Right lobe of liver (tissue), 6 donors: ENCODE measurements around the gene HNRNPA0. TPM values are rescaled to one million over a fixed set of nuclear protein-coding genes. Genes with fewer than 3 reads are reported as not detected.

ENCODE experiments used
- ATAC-seq, 4 donors: fragments of 200-7000 bp; cut with Tn5 transposase; one replicate each; pipeline ENCODE4 v1.9.1; 2020; ENCODE audit warnings: mild to moderate bottlenecking in 4 of 4, moderate library complexity in 4 of 4
- DNase-seq, 3 donors: peaks; one replicate each; pipeline ENCODE4 v3.0.0-alpha.2; 2020
- H3K27ac ChIP-seq, 3 donors: fragments of 200-600 bp; one replicate each; pipeline ENCODE4 v1.8.0; 2022
- H3K27me3 ChIP-seq, 2 donors: fragments of 200-600 bp; one replicate each; pipeline ENCODE4 v1.8.0; 2022
- H3K36me3 ChIP-seq, 4 donors: fragments of 200-600 bp; sonication (generic) in 1 of 4; one replicate each; pipeline versions ENCODE4 v1.5.1 to v1.8.0; 2017 to 2022; ENCODE audit warnings: control low read depth in 1 of 4
- H3K4me1 ChIP-seq, 4 donors: fragments of 200-600 bp; sonication (generic) in 1 of 4; one replicate each; pipeline versions ENCODE4 v1.5.1 to v1.8.0; 2017 to 2022; ENCODE audit warnings: control low read depth in 1 of 4
- H3K4me3 ChIP-seq, 3 donors: fragments of 200-600 bp; one replicate each; pipeline ENCODE4 v1.8.0; 2022
- H3K9me3 ChIP-seq, 4 donors: fragments of 200-600 bp; sonication (generic) in 1 of 4; one replicate each; pipeline versions ENCODE4 v1.5.1 to v1.8.0; 2017 to 2022; ENCODE audit warnings: control low read depth in 1 of 4
- CTCF ChIP-seq, 4 donors: fragments of 200-600 bp in 3 of 4; fragments of 450-650 bp in 1 of 4; IDR thresholded peaks; one replicate each; pipeline versions ENCODE4 v1.5.1 to v1.8.0; 2016 to 2022; ENCODE audit warnings: antibody characterized with exemption in 4 of 4, mild to moderate bottlenecking in 2 of 4
- POLR2A ChIP-seq: fragments of 450-650 bp; IDR thresholded peaks from one replicate; pipeline ENCODE4 v1.6.1; 2017; ENCODE audit warnings: antibody characterized with exemption, mild to moderate bottlenecking
- WGBS: methylation state at CpG from one replicate; pipeline ENCODE4 v1.1.6; 2018; ENCODE audit warnings: low coverage, low lambda C conversion rate; ENCODE audit not compliant: insufficient coverage; ENCODE audit errors: missing lambda C conversion rate; 5-methylcytosine and 5-hydroxymethylcytosine counted together
- intact Hi-C, 2 donors: fragments of 100-400 bp; cut with DNase I; formaldehyde crosslinking; loops; one replicate each; pipeline versions ENCODE4 v1.11.2 to v1.14.1; 2022
- total RNA-seq, 6 experiments: library from RNA; depleted of rRNA in 2 of 6; stranded (reverse); fragments of >200 nt in 2 of 6; fragmentation: NEBNext Ultra II Directional in 3 of 6; extraction: Animal tissue kit (Norgen Biotek cat#: 25700) in 3 of 6; gene quantifications; one replicate each; pipeline versions ENCODE4 v1.1.0 to v1.2.4, GENCODE V29; 2016 to 2023
- donor health status: DM: no; HTN: yes; CAD: no.
- donor health status: DM: no; HTN: no; CAD: no.
- donor health status: DM: no; HTN: no; CAD: no.
- donor health status: DM: no; HTN: yes; CAD: no.
- donor health status: DM: no; HTN: yes; CAD: no.

Gene HNRNPA0
- total RNA-seq, 6 experiments from 2014 or later: 3.6 to 9.8 (median 8.1) TPM

GRCh38 chr5:137743031-137743640 is 11.0 kb downstream of the HNRNPA0 start:
- H3K27me3 ChIP-seq: no peaks in the 10 kb centered on the region
- TF ChIP-seq POLR2A: no peak
- TF ChIP-seq CTCF (IDR thresholded peaks at IDR 0.05): peak; percentile 57 to 69 (median 63)
- WGBS: 90% methylated on average over 3 of the region's 4 CpGs
- peak; percentile 87 to 93 (median 93) for ATAC-seq
- no peaks in the 10 kb centered on the region for H3K9me3 ChIP-seq
- peak in 1 of 3 donors; percentile 57 for DNase-seq
- no peaks in the 10 kb centered on the region for H3K36me3 ChIP-seq
- H3K4me3 ChIP-seq: no peak overlapping the region
- intact Hi-C loops: no loop called here
- H3K4me1 ChIP-seq: peaks cover 0 to 4% (median 0%) of the 10 kb centered on the region in 4 donors
- H3K27ac ChIP-seq: no peak overlapping the region

GRCh38 chr5:137741718-137742117 is 12.4 kb downstream of the HNRNPA0 start:
- H3K4me1 ChIP-seq: no peaks in the 10 kb centered on the region
- DNase-seq (no peak), ATAC-seq (no peak)
- H3K4me3 ChIP-seq: no peak overlapping the region
- H3K36me3 ChIP-seq: no peaks in the 10 kb centered on the region
- TF ChIP-seq CTCF (IDR thresholded peaks at IDR 0.05) (no peak), POLR2A (no peak)
- no peaks in the 10 kb centered on the region for H3K27me3 ChIP-seq
- H3K9me3 ChIP-seq: no peaks in the 10 kb centered on the region
- WGBS: 43% methylated on average over 5 of the region's 8 CpGs
- intact Hi-C loops: no loop called here
- no peak overlapping the region for H3K27ac ChIP-seq

- DNase-seq (no peak), ATAC-seq (no peak)
- intact Hi-C loops: no loop called here
- Histone ChIP-seq H3K4me1 (peaks cover 0 to 8% (median 0%) of the 10 kb centered on the region in 4 donors), H3K36me3 (no peaks in the 10 kb centered on the region), H3K27ac (no peak overlapping the region), H3K4me3 (no peak overlapping the region), H3K9me3 (no peaks in the 10 kb centered on the region), H3K27me3 (no peaks in the 10 kb centered on the region)
- TF ChIP-seq POLR2A: no peak
- TF ChIP-seq CTCF (IDR thresholded peaks at IDR 0.05): no peak
- 68% methylated on average over 3 of the region's 4 CpGs for WGBS
Measured at GRCh38 chr5:137739737-137740136, 14.4 kb downstream of the HNRNPA0 start.

GRCh38 chr5:137738947-137739346 is 15.2 kb downstream of the HNRNPA0 start:
- DNase-seq (no peak), ATAC-seq (no peak)
- no peaks in the 10 kb centered on the region for H3K27me3 ChIP-seq
- no peaks in the 10 kb centered on the region for H3K36me3 ChIP-seq
- H3K27ac ChIP-seq: no peak overlapping the region
- intact Hi-C loops: no loop called here
- H3K4me1 ChIP-seq: peaks cover 0 to 16% (median 1%) of the 10 kb centered on the region in 4 donors
- no peaks in the 10 kb centered on the region for H3K9me3 ChIP-seq
- TF ChIP-seq POLR2A (no peak), CTCF (IDR thresholded peaks at IDR 0.05) (no peak)
- WGBS: 79% methylated on average over 3 of the region's 3 CpGs
- H3K4me3 ChIP-seq: no peak overlapping the region
